OCI-LY3 (cell line): Measurements from ENCODE around the gene DCTN2.

Experiments
- CTCF ChIP-seq: fragments of 200-600, 300-600 bp; sonication (generic); IDR thresholded peaks from 2 replicates; pipeline ENCODE4 v1.5.1; 2014; ENCODE audit warnings: antibody characterized with exemption, low read length, low read depth
- EZH2phosphoT487 ChIP-seq: fragments of 200-600 bp; shearing (Covaris generic); IDR thresholded peaks from 2 replicates; pipeline ENCODE4 v1.6.1; 2018; ENCODE audit warnings: antibody characterized with exemption, mixed run types, low read depth

GRCh38 chr12:57533108-57533507 lies 13.9 kb downstream of the DCTN2 start:
- TF ChIP-seq CTCF, result no peak
- TF ChIP-seq EZH2phosphoT487, result no peak
